GM18517 (cell line): ENCODE data around the gene SERPINE1.
"Not testable (repeated sequence)": the region's sequence is repeated elsewhere in the genome, so short reads cannot be mapped to it uniquely, and the experiment has no call there.

Experiments
- ATAC-seq: cut with Tn5 transposase; IDR thresholded peaks from one replicate; pipeline ENCODE4 v1.9.1; 2021; ENCODE audit warnings: mild to moderate bottlenecking, moderate library complexity; ENCODE audit not compliant: unreplicated experiment

Gene SERPINE1

DNA sequence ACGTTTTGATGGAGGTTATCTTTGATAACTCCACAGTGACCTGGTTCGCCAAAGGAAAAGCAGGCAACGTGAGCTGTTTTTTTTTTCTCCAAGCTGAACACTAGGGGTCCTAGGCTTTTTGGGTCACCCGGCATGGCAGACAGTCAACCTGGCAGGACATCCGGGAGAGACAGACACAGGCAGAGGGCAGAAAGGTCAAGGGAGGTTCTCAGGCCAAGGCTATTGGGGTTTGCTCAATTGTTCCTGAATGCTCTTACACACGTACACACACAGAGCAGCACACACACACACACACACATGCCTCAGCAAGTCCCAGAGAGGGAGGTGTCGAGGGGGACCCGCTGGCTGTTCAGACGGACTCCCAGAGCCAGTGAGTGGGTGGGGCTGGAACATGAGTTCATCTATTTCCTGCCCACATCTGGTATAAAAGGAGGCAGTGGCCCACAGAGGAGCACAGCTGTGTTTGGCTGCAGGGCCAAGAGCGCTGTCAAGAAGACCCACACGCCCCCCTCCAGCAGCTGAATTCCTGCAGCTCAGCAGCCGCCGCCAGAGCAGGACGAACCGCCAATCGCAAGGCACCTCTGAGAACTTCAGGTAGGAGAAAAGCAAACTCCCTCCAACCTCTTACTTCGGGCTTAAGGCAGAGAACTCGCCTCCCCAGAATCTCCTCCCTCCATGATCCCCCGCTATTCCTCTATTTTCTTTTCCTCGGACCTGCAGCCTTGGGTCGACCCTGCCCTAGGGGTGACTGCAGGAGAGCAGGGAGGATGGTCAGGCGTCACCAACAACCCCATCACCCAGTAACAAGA lies at the start of gene SERPINE1:
Gene SERPINE1 (plus strand): TSS at position 454 of the 809 bp plus-strand sequence. CDS start 1,290 bp downstream, outside the sequence.
- ATAC-seq: peak; percentile 49

DNA sequence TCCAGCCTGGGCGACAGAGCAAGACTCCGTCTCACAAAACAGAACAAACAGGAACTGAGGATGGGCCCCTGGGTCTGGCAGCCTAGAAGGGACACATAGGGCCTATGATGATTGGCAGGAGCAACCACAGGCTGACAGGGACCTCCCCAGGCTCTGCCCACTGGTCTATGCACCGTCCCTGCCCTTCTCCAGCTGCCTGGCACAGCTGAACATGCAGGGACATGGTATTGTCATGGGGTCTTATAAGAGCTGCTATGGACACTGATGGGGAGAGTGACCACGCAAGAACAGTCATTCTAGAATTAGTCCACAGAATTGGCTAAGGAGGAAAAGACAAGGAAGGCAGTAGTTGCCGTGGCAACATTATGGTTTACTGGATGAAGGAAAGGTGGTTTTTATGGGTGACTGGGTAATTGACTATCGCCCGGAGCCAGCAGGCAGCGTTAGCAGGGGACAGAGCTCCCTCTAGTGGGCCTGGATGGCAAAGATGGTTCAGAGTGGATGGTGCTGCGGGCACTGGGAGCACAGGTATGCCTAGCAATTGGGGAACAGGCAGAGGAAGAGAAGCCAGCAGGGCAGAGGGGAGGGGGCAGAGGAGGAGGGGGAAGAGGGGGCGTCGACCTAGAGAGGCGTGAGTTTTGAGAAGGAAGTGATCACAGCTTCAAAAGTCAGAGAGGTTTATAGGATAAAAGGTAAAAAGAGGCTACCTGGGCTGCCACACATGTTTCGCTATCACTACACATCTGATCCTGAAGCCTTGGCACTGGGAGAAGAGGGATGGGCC lies 49.4 kb upstream of the SERPINE1 start:
- ATAC-seq: no peak

DNA sequence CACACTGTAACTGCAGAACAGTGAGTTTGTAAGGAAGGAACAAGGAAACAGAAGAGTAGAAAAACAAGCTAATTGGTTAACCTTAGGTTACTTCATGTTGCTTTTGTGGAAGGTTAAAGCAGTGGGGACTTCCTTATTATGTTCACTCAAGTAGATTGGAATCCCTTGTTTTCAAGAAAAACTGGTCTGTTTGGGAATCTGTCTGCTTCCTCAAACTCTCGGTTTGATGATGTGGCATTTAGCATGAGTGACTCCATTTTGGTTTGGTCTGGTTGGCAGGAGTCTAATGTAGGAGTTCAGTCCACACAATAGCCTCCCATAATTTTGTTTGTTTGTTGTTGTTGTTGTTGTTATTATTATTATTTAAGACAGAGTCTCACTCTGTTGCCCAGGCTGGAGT lies 45.5 kb upstream of the SERPINE1 start:
- ATAC-seq: no peak

DNA sequence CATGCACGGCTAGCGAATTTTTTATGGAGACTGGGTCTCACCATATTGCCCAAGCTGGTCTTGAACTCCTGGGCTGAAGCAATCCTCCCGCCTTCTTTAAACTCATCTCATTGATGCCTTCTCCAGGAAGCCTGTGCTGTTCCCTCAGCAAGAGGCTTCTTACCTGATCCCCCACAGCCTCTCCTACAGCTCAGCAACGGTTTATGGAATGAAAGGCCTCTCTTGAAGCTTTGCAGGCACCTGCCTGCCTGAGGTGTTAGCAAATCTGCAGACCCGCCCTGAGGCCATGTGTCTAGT lies 42.1 kb upstream of the SERPINE1 start:
- no peak for ATAC-seq

DNA sequence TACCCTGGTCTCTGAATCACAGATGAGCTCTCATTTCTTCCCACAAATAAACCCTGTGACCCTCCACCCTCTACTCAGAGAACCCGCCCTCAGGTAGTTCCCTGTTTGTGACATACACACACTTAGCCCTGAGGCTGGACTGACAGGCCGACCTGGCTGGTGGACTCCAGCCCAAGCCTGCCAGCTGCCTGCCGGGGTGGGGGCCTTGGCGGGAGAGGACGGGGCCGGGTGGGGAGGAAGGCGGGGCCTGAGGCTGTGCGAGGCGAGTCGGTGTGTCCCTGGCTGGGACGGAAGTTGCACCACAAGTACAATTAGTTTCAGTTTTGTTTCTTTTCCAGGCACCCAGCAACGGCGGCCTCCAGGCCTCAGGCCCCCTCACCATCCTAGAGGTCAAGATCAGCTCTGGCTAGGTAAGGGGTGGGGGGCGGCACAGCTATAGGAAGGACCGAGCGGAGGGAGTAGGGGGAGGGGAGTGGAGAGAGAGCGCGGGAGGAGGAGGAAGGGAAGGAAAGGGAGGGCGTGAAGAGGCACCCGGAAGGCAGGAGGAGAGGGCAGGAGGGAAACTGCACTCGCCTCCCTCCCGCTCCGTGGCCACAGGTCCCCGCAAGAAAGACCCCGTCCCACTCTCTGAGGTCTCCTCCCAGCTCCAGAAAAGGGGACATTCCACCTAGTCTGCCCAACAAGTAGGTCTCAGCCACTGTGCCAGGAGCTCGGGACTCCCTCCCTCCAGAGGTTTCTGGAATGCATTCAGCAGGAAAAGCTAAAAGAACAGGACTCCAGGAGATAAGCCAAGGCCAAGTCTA lies 41.5 kb upstream of the SERPINE1 start, which contains the start of gene TRIM56:
Gene TRIM56 (plus strand): TSS at position 320 of the 803 bp plus-strand sequence. CDS start 1,832 bp downstream, outside the sequence.
- peak; percentile 91 for ATAC-seq

DNA sequence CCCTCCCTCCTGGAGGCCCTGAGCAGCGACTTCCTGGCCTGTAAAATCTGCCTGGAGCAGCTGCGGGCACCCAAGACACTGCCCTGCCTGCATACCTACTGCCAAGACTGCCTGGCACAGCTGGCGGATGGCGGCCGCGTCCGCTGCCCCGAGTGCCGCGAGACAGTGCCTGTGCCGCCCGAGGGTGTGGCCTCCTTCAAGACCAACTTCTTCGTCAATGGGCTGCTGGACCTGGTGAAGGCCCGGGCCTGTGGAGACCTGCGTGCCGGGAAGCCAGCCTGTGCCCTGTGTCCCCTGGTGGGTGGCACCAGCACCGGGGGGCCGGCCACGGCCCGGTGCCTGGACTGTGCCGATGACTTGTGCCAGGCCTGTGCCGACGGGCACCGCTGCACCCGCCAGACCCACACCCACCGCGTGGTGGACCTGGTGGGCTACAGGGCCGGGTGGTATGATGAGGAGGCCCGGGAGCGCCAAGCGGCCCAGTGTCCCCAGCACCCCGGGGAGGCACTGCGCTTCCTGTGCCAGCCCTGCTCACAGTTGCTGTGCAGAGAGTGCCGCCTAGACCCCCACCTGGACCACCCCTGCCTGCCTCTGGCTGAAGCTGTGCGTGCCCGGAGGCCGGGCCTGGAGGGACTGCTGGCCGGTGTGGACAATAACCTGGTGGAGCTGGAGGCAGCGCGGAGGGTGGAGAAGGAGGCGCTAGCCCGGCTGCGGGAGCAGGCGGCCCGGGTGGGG lies 39.4 kb upstream of the SERPINE1 start:
- no peak for ATAC-seq

DNA sequence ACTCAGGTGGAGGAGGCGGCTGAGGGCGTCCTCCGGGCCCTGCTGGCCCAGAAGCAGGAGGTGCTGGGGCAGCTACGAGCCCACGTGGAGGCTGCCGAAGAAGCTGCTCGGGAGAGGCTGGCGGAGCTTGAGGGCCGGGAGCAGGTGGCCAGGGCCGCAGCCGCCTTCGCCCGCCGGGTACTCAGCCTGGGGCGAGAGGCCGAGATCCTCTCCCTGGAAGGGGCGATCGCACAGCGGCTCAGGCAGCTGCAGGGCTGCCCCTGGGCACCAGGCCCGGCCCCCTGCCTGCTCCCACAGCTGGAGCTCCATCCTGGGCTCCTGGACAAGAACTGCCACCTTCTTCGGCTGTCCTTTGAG lies 38.9 kb upstream of the SERPINE1 start:
- ATAC-seq: no peak

DNA sequence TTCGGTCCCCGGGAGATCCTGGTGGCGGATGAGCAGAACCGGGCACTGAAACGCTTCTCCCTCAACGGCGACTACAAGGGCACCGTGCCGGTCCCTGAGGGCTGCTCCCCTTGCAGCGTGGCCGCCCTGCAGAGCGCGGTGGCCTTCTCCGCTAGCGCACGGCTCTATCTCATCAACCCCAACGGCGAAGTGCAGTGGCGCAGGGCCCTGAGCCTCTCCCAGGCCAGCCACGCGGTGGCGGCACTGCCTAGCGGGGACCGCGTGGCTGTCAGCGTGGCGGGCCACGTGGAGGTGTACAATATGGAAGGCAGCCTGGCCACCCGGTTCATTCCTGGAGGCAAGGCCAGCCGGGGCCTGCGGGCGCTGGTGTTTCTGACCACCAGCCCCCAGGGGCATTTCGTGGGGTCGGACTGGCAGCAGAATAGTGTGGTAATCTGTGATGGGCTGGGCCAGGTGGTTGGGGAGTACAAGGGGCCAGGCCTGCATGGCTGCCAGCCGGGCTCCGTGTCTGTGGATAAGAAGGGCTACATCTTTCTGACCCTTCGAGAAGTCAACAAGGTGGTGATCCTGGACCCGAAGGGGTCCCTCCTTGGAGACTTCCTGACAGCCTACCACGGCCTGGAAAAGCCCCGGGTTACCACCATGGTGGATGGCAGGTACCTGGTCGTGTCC lies 37.9 kb upstream of the SERPINE1 start:
- ATAC-seq: no peak

DNA sequence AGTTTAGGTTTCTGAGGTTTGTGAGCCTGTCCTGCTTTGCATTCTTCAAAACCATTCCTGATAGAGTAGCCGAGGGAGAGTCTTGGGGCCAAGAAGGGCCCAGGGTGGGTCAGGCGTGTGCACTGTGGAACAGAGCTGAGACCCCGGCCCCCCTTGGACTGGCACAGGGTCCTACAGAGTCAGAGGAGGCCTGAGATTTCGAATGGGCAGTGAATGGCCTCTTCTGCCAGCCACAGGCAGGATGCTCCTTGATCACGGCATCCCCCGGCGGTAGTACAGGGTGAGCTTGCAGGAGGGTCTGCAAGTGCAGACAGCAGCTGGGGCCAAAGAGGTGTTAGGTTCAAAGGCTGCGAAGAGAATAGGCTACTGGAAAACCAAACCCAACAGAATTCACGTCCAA lies 37.0 kb upstream of the SERPINE1 start:
- no peak for ATAC-seq

DNA sequence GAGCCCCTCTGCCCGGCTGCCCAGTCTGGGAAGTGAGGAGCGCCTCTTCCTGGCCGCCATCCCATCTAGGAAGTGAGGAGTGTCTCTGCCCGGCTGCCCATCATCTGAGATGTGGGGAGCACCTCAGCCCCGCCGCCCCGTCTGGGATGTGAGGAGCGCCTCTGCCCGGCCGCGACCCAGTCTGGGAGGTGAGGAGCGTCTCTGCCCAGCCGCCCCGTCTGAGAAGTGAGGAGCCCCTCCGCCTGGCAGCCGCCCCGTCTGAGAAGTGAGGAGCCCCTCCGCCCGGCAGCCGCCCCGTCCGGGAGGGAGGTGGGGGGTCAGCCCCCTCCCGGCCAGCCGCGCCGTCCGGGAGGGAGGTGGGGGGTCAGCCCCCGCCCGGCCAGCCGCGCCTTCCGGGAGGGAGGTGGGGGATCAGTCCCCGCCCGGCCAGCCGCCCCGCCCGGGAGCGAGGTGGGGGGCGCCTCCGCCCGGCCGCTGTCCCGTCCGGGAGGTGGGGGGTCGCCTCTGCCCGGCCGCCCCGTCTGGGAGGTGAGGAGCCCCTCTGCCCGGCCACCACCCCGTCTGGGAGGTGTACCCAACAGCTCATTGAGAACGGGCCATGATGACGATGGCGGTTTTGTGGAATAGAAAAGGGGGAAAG lies 34.5 kb upstream of the SERPINE1 start:
- not testable (repeated sequence) for ATAC-seq

DNA sequence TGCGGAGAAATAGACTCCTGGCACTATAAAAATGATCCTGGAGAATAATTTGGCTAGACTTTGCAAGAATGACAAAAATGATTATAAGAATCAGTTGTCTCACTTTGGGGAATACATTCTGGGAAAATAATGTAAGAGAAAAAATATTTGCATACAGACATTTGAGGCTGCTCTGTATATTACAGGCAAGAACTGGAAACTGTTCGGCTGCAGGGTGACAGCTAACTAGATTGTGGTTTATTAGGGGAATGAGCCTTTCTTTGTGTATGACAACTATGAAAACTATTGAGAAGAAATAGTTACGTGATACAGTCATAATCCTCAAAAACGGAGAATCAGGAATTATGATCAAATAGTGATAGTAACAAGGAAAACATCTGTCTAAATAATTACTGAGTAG lies 33.0 kb upstream of the SERPINE1 start:
- no peak for ATAC-seq

DNA sequence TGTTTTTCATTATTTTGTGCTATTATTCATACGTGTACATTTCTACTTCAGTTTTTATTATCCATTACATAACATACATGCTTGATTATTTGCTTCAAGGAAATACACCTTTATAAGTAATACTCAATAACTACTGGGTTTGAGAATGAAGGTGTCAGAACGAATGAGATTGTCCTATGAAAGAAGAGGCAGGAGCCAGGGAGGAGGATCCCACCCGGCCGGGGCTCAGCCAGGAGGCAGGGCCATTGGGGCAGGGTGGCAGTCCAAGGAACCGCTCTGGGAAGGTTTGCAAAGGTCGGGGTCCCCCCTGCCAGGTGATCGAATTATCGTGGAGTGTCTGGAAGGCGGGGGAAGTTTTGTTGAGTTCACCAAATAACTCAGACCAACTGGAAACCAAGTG lies 32.5 kb upstream of the SERPINE1 start:
- no peak for ATAC-seq

DNA sequence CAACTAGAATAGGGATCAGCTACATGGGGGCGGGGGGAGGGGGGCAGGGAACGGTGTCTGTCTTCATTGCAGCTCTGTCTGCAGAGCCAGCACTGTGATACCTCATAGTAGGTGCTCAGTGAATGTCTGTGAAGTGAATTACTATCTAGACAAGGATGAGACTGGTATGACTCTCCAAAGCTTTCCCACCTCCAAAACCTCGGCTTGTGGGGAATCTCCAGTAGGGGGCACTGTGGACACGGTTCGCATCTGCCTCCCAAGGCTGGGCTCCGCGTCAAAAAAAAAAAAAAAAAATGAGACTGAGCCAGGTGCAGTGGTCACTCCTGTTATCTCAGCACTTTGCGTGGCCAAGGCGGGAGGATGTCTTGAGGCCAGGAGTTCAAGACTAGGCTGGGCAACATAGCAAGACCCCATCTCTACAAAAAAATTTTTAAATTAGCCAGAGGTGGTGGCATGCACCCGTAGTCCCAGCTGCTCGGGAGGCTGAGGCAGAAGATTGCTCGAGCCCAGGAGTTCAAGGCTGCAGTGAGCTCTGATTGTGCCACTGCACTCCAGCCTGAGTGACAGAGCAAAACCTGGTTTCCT lies 32.0 kb upstream of the SERPINE1 start:
- ATAC-seq: no peak

DNA sequence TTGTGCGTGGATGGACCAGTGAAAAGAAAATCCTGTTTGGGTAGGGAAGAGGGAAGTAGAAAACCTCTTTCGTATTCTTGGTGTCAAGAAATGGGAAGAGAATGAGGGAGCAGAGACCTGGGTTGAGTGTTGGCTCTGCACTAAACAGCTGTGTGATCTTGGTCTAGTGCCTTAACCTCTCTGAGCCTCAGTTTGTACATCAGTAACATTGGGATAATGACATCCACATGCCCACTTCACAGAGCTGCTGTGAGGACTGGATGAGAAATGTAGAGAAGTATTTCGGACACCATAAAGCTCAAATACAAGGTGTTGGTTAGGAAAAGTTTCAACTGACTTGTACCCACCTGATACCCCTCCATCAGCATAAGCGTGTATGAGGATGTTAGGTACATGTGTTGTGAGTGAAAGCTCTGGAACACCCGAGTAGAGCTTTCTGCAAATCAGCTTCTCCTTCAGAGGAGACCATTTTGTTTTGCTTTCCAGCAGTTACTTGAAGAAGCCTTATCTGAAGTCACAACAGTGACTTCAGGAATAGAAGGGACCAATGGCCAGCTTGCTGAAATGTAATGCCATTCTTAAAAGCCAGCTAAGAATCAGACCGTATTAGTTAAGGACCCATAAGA lies 30.5 kb upstream of the SERPINE1 start:
- no peak for ATAC-seq

DNA sequence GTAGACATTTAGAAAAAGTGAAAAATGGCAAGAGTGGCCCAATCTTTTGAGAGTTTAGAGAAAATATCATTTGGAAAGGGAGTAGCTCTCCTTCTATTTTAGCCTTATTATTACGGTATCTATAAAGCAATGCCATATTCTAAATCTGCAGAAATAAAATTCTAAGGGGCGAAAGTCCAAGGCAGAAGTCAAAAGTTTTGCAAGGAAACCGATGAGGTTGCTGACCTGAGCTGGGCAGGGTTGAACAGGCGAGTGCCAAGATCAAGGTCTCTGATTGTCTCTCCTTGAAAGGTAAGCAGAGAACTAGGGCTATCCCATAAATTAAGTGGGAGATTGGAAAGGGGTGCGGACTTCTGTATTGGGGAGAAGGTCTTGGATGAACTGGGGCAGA lies 30.0 kb upstream of the SERPINE1 start:
- ATAC-seq: no peak

DNA sequence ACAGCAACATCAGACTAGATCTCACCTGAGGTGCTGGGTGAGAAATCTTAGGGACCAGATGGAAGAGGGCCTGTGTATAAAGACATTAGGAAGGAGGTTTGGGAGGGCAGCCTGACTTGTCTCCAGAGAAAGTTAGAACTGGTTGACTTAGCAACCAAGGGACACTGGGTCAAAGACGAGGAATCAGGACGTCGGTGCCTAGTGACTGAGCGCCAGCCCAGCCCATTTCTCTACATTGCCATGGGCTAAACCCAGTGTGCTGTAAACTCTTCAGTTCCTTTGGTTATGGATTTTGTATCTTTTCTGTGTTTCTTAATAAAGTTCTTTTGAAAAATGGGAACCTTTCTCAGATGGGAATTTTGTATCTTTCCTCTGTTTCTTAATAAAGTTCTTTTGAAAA lies 29.3 kb upstream of the SERPINE1 start:
- no peak for ATAC-seq

DNA sequence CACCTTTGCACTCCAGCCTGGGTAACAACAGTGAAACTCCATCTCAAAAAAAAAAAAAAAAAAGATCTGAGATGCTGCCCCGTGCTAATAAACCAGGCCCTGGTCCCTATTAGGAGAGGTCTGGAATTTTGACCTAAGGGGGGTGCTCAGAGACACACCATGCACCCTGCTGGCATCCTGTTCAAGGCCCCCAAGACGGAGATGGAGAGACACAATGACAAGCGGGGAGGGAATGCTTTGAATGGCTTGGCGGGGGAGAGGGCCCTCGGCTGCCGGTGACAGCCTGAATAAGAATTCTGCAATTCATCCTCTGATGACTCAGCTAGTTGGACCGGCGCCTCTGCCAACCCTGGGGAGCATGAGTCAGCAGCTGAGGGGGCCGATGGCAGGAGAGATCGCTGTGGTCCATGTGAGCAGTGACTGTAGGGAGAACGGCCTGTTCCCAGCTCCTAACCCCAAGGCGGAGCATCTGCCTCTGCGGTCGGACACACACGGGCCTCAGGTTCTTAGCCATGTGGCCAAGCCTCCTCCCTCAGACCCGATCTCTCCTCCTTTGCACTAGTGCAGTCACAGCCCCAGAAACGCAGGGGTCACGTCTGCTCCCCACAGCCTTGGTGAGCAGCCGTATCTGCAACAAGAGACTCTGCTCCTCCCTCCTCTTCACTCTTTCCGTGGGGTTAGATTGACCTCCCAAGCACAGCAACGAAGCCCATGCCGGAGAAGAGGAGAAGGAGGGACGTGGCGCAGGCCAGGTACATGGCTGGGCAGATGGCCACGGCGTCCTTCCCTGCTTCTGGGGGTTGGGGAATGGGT lies 26.7 kb upstream of the SERPINE1 start:
- ATAC-seq: no peak
